GM19397 (cell line): Measurements from ENCODE around the gene UTP3.
"Not testable (repeated sequence)": the region's sequence is repeated elsewhere in the genome, so short reads cannot be mapped to it uniquely, and the experiment has no call there.

ENCODE experiments used
- ATAC-seq: cut with Tn5 transposase; IDR thresholded peaks from one replicate; pipeline ENCODE4 v1.9.1; 2021; ENCODE audit warnings: mild to moderate bottlenecking, moderate library complexity; ENCODE audit not compliant: unreplicated experiment

UTP3 gene

DNA sequence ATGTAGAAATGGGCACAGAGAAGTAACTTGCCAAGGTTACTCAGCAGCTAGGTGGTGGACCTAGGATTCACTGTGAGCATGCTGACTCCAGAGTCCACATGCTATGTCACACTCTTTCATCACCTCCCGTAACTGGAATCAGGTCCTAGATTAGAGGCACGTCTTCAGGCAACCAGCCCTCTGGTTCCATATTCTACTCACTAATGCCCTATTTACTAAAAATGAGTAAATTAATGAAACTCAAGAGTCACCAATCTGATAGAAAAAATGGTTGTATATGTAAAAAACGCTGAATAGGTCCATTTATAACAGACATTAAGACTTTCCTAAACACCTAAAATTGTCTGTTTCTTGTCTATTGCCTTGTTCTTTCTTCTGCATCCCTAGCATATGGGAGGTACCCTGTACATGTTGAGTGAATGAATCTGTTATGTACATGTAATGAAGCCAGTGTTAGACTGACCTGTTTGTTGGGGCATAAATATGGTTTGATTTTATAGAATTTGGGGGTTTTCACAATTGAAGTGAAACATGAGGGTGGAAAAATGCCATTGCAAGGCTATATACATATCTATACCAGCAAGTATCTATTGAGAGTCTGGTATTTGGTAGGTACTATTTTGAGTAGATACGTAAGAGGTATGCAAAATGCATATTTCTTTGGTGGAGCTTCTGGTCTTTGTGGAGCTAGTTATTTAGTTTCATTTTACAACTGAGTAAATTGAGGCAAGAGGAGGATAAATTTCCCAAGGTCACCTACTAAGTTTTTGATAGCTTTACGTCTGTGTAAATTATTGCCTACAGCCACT is 26.0 kb downstream of the UTP3 start:
- peak; percentile 64 for ATAC-seq

DNA sequence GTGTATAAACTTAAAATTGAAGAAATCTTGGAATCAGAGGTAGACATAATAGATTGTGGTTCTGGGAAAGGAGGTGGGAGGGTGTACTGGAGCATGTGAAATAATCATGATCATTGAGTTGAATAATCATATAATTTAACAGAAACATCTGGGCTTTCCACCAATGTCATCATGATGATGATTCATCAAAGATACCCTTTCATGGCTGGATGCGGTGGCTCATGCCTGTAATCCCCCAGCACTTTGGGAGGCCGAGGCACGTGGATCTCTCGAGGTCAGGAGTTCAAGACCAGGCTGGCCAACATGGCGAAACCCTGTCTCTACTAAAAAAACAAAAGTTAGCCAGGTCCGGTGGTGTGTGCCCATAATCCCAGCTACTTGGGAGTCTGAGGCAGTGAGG is 26.8 kb downstream of the UTP3 start:
- ATAC-seq: peak; percentile 7

GRCh38 chr4:70718811-70719604 is 30.7 kb downstream of the UTP3 start:
- ATAC-seq: no peak

DNA sequence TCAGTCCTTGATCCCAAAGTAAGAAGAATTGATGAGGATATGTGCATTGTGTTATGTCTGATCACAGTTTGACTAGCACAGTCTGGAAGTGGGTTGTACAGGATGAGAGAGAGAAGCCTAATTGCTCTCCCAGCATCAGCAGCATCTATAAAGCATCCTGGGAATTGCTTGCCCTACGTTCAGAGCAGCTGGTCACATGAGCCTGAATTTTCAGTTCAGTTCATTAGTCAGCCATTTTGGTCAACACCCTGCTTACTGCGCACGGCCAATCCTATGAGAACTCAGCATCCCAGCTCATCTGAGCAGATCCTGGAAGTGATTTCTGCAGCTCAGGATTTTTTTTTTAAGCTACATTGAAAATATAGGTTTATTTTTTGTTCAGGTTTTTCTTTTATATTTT is 33.4 kb downstream of the UTP3 start, which contains the start of gene RUFY3:
TSS of gene RUFY3 (plus strand) at position 218 of the 400 bp plus-strand sequence. CDS start 610 bp downstream, outside the sequence.
- no peak for ATAC-seq

- no peak for ATAC-seq
Observed at GRCh38 chr4:70722199-70722791, 34.0 kb downstream of the UTP3 start.

GRCh38 chr4:70724463-70724862 is 36.1 kb downstream of the UTP3 start:
- ATAC-seq: no peak

- ATAC-seq: no peak
Observed at GRCh38 chr4:70725633-70726032, 37.3 kb downstream of the UTP3 start.

- ATAC-seq: not testable (repeated sequence)
Observed at GRCh38 chr4:70726515-70726914, 38.2 kb downstream of the UTP3 start.

DNA sequence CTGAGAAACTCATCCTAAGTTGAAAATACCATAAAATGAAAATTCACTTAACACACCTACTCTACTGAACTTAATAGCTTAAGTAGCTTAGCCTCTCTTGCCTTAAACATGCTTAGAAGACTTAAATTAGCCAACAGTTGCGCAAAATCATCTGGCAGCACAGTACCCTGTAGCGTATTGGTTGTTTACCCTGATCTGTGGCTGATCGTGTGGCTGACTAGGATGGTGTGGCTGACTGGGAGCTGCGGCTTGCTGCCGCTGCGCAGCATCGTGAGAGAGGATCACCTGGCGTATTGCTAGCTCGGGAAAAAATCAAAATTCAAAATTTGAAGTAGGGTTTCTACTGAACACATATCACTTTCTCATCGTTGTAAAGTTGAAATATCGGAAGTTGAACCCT is 39.8 kb downstream of the UTP3 start:
- ATAC-seq: no peak

DNA sequence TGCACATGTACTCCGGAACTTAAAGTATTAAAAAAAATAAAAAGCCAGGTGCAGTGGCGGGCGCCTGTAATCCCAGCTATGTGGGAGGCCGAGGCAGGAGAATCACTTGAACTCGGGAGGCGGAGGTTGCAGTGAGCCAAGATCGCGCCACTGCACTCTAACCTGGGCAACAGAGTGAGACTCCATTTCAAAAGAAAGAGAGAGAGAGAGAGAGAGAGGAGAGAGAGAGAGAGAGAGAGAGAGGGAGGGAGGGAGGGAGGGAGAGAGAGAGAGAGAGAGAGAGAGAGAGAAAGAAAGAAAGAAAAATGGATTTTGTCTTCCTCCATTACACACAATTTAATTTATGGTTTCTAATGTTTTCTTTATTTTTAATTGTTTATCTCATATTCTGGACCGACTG is 44.5 kb downstream of the UTP3 start:
- not testable (repeated sequence) for ATAC-seq

- ATAC-seq: peak; percentile 86
Observed at GRCh38 chr4:70734168-70734954, 46.0 kb downstream of the UTP3 start.

DNA sequence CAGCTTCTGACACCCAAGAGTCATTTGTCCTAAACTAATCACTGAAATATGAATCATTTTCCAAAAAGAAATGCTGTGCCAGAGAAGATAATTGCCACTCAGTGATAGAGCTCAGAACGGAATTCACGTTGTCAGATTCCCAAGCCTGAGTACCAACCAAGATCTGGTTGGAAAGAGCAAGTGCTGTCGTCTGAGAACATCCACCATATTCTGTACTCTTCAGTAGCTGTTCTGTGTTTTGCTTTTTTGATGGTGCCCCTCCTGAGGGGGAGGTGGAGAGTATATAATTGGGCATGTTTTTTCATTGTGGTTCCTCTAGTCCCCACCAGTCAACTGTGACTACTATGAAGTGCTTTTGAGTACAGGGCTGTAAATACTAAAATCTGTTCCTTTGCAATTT is 46.6 kb downstream of the UTP3 start:
- ATAC-seq: peak; percentile 9

DNA sequence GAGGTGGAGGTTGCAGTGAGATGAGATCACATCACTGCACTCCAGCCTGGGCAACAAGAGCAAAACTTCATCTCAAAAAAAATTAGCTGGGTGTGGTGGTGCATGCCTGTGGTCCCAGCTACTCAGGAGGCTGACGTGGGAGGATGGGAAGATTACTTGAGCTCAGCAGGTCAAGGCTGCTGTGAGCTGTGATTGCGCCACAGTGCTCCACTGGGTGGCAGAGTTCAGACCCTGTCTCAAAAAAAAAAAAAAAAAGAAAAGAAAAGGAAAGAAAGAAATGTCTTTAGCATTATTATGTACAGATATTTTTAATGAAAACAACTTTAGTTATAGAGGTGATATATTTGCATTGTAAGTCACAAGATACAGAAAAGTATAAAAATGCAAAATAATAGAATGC is 47.6 kb downstream of the UTP3 start:
- not testable (repeated sequence) for ATAC-seq

DNA sequence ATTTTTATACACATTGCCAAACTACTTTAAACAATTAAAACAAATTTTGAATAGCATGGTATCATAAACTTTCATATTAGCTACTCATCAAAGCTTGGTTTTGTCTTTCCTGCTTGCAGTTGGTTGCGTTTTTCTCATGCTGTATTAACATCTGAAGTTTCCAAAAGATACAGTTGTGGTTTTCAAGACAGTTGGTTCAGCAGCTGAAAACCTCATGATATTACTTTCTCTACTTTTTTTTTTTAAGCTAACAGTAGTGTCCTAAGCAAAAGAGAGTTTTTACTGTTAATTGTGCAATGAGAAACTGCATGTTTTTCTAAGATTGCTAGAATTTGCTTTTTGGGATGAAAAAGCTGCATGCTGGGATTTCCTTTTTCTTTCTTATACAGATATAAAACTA is 48.7 kb downstream of the UTP3 start:
- ATAC-seq: no peak

DNA sequence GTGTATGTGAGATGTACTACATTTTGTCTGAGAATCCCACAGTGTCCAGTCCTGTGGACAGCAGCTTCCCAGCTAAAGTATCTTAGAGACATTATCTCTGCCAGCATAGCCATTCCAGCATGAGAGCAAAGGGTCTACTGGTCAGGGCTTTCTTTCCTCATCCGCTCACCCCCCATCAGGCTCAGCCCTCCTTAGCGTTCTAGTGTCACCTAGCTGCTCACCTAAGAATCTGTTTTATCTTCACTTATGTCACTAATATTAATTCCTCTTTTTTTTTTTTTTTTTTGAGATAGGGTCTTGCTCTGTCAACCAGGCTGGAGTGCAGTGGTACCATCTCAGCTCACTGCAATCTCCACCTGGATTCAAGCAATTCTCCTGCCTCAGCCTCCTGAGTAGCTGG is 49.1 kb downstream of the UTP3 start:
- no peak for ATAC-seq

- no peak for ATAC-seq
Observed at GRCh38 chr4:70739496-70740337, 51.4 kb downstream of the UTP3 start.
